PC-3 (cell line): Measurements from ENCODE around the gene C11orf21. TPM values are rescaled to one million over a fixed set of nuclear protein-coding genes. Genes with fewer than 3 reads are reported as not detected.

Experiments used
- ATAC-seq: fragments of 200-7000 bp; cut with Tn5 transposase; 2 replicates; pipeline ENCODE4 v1.9.1; 2020; ENCODE audit warnings: mild to moderate bottlenecking, moderate library complexity
- BruUV-seq: library from RNA; stranded (reverse); fragments of 400-500 nt; replicated peaks from 2 replicates; lab custom pipeline; 2021; lab: Mats Ljungman, UMichigan
- CTCF ChIA-PET: fragments of 300-600 bp; sonication (Branson Sonifier 250); formaldehyde crosslinking; loops from one replicate; lab custom pipeline; 2022; ENCODE audit warnings: antibody characterized with exemption; lab: Charles Lee
- POLR2A ChIA-PET: fragments of 300-600 bp; sonication (Branson Sonifier 250); formaldehyde crosslinking; loops from one replicate; lab custom pipeline; 2022; ENCODE audit warnings: antibody characterized with exemption; ENCODE audit not compliant: unreplicated experiment; lab: Charles Lee
- DNase-seq: peaks from one replicate; pipeline ENCODE4 v3.0.0-alpha.2; 2015
- H2AFZ ChIP-seq: fragments of 300-600 bp; sonication (generic); 2 replicates; pipeline ENCODE4 v1.6.0; 2016; ENCODE audit warnings: antibody characterized with exemption, low read length
- H3F3A ChIP-seq: fragments of 300-600 bp; sonication (generic); one replicate; pipeline ENCODE4 v1.6.0; 2017; ENCODE audit warnings: antibody characterized with exemption, low read length, control low read depth, mild to moderate bottlenecking; ENCODE audit not compliant: unreplicated experiment
- H3K27ac ChIP-seq: fragments of 300-600 bp; sonication (generic); 2 replicates; pipeline ENCODE4 v1.5.1; 2016; ENCODE audit warnings: mild to moderate bottlenecking, low read length
- H3K27me3 ChIP-seq: fragments of 300-600 bp; sonication (generic); 2 replicates; pipeline ENCODE4 v1.6.1; 2016; ENCODE audit warnings: low read length, mixed read lengths
- H3K36me3 ChIP-seq: fragments of 300-600 bp; sonication (generic); 2 replicates; pipeline ENCODE4 v1.6.1; 2016; ENCODE audit warnings: low read depth, mixed run types, low read length, mixed read lengths
- H3K4me1 ChIP-seq: fragments of 300-600 bp; sonication (generic); 2 replicates; pipeline ENCODE4 v1.5.1; 2016; ENCODE audit warnings: low read length; ENCODE audit not compliant: insufficient read depth
- H3K4me2 ChIP-seq: fragments of 300-600 bp; sonication (generic); 2 replicates; pipeline ENCODE4 v1.6.0; 2016; ENCODE audit warnings: low read length
- H3K4me3 ChIP-seq: fragments of 300-600 bp; sonication (generic); 2 replicates; pipeline ENCODE4 v1.5.1; 2016; ENCODE audit warnings: mild to moderate bottlenecking, low read length, mixed read lengths
- H3K79me2 ChIP-seq: fragments of 300-600 bp; sonication (generic); 2 replicates; pipeline ENCODE4 v1.6.1; 2017; ENCODE audit warnings: low read length, mixed read lengths
- H3K9ac ChIP-seq: fragments of 300-600 bp; sonication (generic); 2 replicates; pipeline ENCODE4 v1.6.0; 2016; ENCODE audit warnings: mild to moderate bottlenecking, low read length
- H3K9me2 ChIP-seq: fragments of 300-600 bp; sonication (generic); replicated peaks from 2 replicates; pipeline ENCODE4 v1.6.1; 2016; ENCODE audit warnings: mixed run types, low read length, mixed read lengths
- H3K9me3 ChIP-seq: fragments of 300-600 bp; sonication (generic); 2 replicates; pipeline ENCODE4 v1.6.1; 2016; ENCODE audit warnings: low read length, mixed read lengths
- H4K20me1 ChIP-seq: fragments of 300-600 bp; sonication (generic); 2 replicates; pipeline ENCODE4 v1.6.1; 2016; ENCODE audit warnings: low read length, mixed read lengths
- EZH2 ChIP-seq: fragments of 300-600 bp; sonication (generic); IDR thresholded peaks from one replicate; pipeline ENCODE4 v1.6.1; 2017; ENCODE audit warnings: antibody characterized with exemption, mild to moderate bottlenecking, low read length; ENCODE audit not compliant: unreplicated experiment
- EZH2phosphoT487 ChIP-seq: fragments of 300-600 bp; sonication (generic); IDR thresholded peaks from 2 replicates; pipeline ENCODE4 v1.6.1; 2018; ENCODE audit warnings: mild to moderate bottlenecking, antibody characterized with exemption, low read length, borderline replicate concordance
- intact Hi-C: fragments of 100-400 bp; cut with micrococcal nuclease; formaldehyde crosslinking; loops from 2 replicates; pipeline ENCODE4 v1.9.0; 2023
- total RNA-seq: library from RNA; depleted of rRNA; stranded (reverse); fragments of >200 nt; gene quantifications from 2 replicates; pipeline ENCODE4 v1.2.3, GENCODE V29; 2014
- TF ChIP-seq, protein P1 (sequence below): fragments of 300-600 bp; sonication (generic); conservative IDR thresholded peaks from 2 replicates; pipeline ENCODE4 v1.5.1; 2017; ENCODE audit warnings: antibody characterized with exemption, low read depth, mild to moderate bottlenecking, low read length

C11orf21 gene
- total RNA-seq, 1 experiment from 2014 or later: not detected

DNA sequence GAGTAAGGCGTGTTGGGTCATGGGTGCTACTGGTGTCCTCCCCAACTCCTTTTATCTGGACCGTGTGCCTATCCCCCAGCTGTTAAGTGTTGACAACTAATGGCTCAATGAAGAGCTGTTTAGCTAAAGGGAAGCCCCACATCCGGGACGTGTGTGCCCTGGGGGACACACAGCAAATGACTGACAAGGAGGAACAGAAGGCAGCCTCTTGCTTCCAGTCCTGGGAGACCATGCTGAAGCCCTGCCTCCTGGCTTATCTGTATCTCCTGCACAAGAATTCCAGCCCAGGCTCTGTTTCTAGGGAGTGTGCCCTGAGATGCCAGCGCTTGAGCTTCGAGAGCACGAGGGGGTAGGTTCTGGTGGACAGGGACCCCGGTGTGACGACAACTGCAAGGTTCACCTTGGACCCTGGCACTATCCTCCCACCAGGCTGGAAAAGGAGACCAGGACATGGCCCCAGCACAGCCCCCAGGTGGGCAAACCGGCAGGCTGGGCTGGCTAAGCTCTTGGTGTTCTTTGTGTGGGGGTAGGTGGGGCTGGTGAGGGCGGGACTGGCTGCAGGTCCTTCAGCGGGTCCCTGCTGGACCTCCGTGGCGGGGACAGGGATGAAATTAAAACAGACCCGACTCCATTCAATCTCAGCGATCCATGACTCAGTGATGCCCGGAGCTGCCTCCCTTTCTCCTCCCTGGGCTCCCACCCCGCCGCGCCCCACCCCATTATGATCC lies 52.4 kb downstream of the C11orf21 start:
- ATAC-seq (no peak), DNase-seq (no peak)
- Histone ChIP-seq H3K9me2 (no peaks in the 10 kb centered on the region), H3K27ac (no peak overlapping the region), H4K20me1 (no peaks in the 10 kb centered on the region), H3K9ac (no peak overlapping the region), H3K36me3 (no peaks in the 10 kb centered on the region), H3K79me2 (no peaks in the 10 kb centered on the region), H3F3A (no peaks in the 10 kb centered on the region), H3K9me3 (no peaks in the 10 kb centered on the region), H3K4me3 (no peak overlapping the region), H2AFZ (no peak overlapping the region), H3K27me3 (no peaks in the 10 kb centered on the region), H3K4me1 (no peaks in the 10 kb centered on the region), H3K4me2 (no peak overlapping the region)
- ChIA-PET CTCF (no interaction called here), POLR2A (no interaction called here)
- intact Hi-C loops: no loop called here
- TF ChIP-seq EZH2phosphoT487 (no peak), EZH2 (no peak)
- TF ChIP-seq, protein P1, sequence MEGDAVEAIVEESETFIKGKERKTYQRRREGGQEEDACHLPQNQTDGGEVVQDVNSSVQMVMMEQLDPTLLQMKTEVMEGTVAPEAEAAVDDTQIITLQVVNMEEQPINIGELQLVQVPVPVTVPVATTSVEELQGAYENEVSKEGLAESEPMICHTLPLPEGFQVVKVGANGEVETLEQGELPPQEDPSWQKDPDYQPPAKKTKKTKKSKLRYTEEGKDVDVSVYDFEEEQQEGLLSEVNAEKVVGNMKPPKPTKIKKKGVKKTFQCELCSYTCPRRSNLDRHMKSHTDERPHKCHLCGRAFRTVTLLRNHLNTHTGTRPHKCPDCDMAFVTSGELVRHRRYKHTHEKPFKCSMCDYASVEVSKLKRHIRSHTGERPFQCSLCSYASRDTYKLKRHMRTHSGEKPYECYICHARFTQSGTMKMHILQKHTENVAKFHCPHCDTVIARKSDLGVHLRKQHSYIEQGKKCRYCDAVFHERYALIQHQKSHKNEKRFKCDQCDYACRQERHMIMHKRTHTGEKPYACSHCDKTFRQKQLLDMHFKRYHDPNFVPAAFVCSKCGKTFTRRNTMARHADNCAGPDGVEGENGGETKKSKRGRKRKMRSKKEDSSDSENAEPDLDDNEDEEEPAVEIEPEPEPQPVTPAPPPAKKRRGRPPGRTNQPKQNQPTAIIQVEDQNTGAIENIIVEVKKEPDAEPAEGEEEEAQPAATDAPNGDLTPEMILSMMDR: no peak
- no TSS peak for BruUV-seq

DNA sequence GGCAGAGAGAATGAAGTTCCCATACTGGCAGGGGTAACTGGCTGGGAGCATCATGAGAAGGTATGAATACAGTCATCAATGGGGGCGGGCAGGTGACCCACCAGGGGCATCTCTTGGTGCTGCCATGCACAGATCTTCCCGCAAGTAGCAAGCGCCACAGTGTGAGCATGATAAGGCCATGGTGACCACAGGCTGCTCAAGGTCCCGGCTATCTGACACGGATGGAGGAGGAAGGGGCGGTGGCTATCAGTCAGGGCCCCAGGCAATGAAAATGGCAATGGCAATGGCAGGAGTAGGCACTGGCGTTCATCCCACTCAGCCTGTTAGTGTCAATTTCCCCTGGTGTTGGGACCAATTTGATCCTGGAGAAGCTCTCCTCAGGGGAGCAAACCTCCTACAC lies 53.0 kb downstream of the C11orf21 start:
- POLR2A ChIA-PET: no interaction called here
- no peaks in the 10 kb centered on the region for H3K9me2 ChIP-seq

DNA sequence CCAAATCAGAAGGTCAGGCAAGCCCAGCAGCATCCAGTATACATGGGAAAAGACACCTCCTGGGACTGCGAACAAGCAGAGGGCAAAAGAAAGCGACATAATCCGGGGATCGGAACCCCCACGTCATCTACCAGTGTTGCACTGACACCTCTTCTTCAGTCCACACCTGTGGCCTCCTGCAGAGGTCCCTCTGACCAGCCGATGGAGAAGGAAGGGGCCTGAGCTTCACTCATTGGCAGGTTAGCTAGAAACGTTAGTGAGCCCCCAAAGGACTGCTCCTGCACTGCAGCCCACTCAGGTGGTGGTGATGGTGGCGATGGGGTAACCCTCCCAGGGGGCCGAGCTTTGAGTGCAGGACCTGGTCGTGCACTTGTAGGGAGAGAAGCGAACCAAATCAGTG lies 53.5 kb downstream of the C11orf21 start:
- Histone ChIP-seq H3K9me2 (no peaks in the 10 kb centered on the region), H3K4me3 (no peak overlapping the region), H3K9me3 (no peaks in the 10 kb centered on the region), H3F3A (no peaks in the 10 kb centered on the region), H3K4me2 (no peak overlapping the region), H3K27me3 (no peaks in the 10 kb centered on the region), H3K79me2 (no peaks in the 10 kb centered on the region), H3K27ac (no peak overlapping the region), H3K4me1 (no peaks in the 10 kb centered on the region), H2AFZ (no peak overlapping the region), H3K36me3 (no peaks in the 10 kb centered on the region), H4K20me1 (no peaks in the 10 kb centered on the region), H3K9ac (no peak overlapping the region)
- TF ChIP-seq EZH2 (no peak), EZH2phosphoT487 (no peak)
- TF ChIP-seq, protein P1: no peak
- ChIA-PET CTCF (no interaction called here), POLR2A (no interaction called here)
- ATAC-seq (no peak), DNase-seq (no peak)
- intact Hi-C loops: no loop called here
- BruUV-seq: no TSS peak

More for the DNA sequence above, 53.0 kb downstream of the C11orf21 start:
- Histone ChIP-seq H3K9me3 (no peaks in the 10 kb centered on the region), H3F3A (no peaks in the 10 kb centered on the region), H3K36me3 (no peaks in the 10 kb centered on the region), H3K4me2 (no peak overlapping the region), H4K20me1 (no peaks in the 10 kb centered on the region), H2AFZ (no peak overlapping the region), H3K4me3 (no peak overlapping the region), H3K79me2 (no peaks in the 10 kb centered on the region), H3K4me1 (no peaks in the 10 kb centered on the region), H3K27ac (no peak overlapping the region), H3K27me3 (no peaks in the 10 kb centered on the region), H3K9ac (no peak overlapping the region)
- CTCF ChIA-PET: no interaction called here
- intact Hi-C loops: no loop called here
- TF ChIP-seq, protein P1: no peak
- TF ChIP-seq EZH2phosphoT487: no peak
- TF ChIP-seq EZH2: no peak
- ATAC-seq (no peak), DNase-seq (no peak)
- BruUV-seq: no TSS peak
